Adrenal gland (tissue), 5 donors: ENCODE results near the gene WHRN.

Experiments used
- CTCF ChIP-seq, 6 experiments: fragments of 450-650 bp in 4 of 6; fragments of 200-600 bp in 2 of 6; sonication (generic) in 1 of 6; IDR thresholded peaks; 1 replicate in 5 of 6; 2 replicates in 1 of 6; pipeline versions ENCODE4 v1.5.1 to v1.8.0; 2016 to 2021; ENCODE audit warnings: antibody characterized with exemption in 6 of 6, mild to moderate bottlenecking in 2 of 6, moderate library complexity in 1 of 6
- POLR2A ChIP-seq, 2 donors: fragments of 450-650 bp; IDR thresholded peaks; one replicate each; pipeline ENCODE4 v1.6.1; 2017; ENCODE audit warnings: antibody characterized with exemption in 2 of 2, mild to moderate bottlenecking in 2 of 2, moderate library complexity in 1 of 2
- donor health status: DM: no; HTN: no; CAD: no.

DNA sequence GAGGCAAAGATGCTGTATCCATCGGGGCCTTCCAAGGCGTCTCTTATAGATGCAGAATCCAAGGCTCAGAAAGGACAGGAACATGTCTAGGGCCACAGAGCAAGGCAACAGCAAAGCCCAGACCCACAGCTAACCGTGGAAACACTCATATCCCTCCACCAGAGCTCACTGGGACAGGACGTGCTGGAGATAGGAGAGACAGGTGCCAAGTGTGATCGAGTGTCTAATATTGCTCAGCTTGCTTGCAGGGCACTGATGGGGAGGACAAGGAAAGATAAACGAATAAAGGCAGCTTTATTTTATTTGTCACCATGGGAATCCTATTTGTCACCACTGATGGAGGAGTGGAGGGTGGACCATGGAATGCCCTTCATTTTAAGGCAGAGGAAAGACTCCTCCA, 73.5 kb downstream of the WHRN start:
- TF ChIP-seq POLR2A (IDR thresholded peaks at IDR 0.05) = no peak
- TF ChIP-seq CTCF (IDR thresholded peaks at IDR 0.05) = no peak
